IMR-90 (cell line): ENCODE results near the gene ECSIT. TPM values are rescaled to one million over a fixed set of nuclear protein-coding genes. Genes with fewer than 3 reads are reported as not detected.
A peak's percentile ranks its signal among the peaks of the same experiment; 100 is the strongest.

Experiments
- ATAC-seq: fragments of 200-7000 bp; cut with Tn5 transposase; 2 replicates; pipeline ENCODE4 v1.9.1; 2020; ENCODE audit warnings: low read depth, mild to moderate bottlenecking, moderate library complexity
- BruUV-seq: library from RNA; stranded (reverse); fragments of 400-500 nt; replicated peaks from 2 replicates; lab custom pipeline; 2021; lab: Mats Ljungman, UMichigan
- CTCF ChIA-PET: fragments of 300-600 bp; formaldehyde crosslinking; extraction: SDS; loops from one replicate; lab custom pipeline; 2021; ENCODE audit warnings: antibody characterized with exemption; lab: Yijun Ruan, JAX
- POLR2A ChIA-PET: fragments of 300-600 bp; sonication (Branson Sonifier 250); formaldehyde crosslinking; loops from one replicate; lab custom pipeline; 2022; ENCODE audit warnings: antibody characterized with exemption; ENCODE audit not compliant: unreplicated experiment; lab: Charles Lee
- DNase-seq: peaks from one replicate; pipeline ENCODE4 v3.0.0; 2013
- H2AFZ ChIP-seq: replicated peaks from 2 replicates; pipeline ENCODE3; 2013; ENCODE audit warnings: low read length, mild to moderate bottlenecking; ENCODE audit not compliant: poor library complexity
- H2AK5ac ChIP-seq: 2 replicates; pipeline ENCODE4 v1.6.1; 2013; ENCODE audit warnings: low read depth, low read length, inconsistent platforms
- H2AK9ac ChIP-seq: replicated peaks from 2 replicates; pipeline ENCODE3; 2013; ENCODE audit warnings: mild to moderate bottlenecking, low read depth, low read length, moderate library complexity; ENCODE audit not compliant: poor library complexity
- H2BK120ac ChIP-seq: 2 replicates; pipeline ENCODE4 v1.6.1; 2013; ENCODE audit warnings: low read depth, low read length, inconsistent platforms
- H2BK15ac ChIP-seq: 3 replicates; pipeline ENCODE4 v1.6.1; 2013; ENCODE audit warnings: low read depth, low read length, inconsistent platforms
- H2BK20ac ChIP-seq: 2 replicates; pipeline ENCODE4 v1.6.1; 2013; ENCODE audit warnings: low read depth, mild to moderate bottlenecking, inconsistent platforms, low read length, moderate library complexity
- H2BK5ac ChIP-seq: 2 replicates; pipeline ENCODE4 v1.6.1; 2013; ENCODE audit warnings: mild to moderate bottlenecking, low read depth, low read length, inconsistent platforms; ENCODE audit not compliant: poor library complexity, severe bottlenecking
- H3K14ac ChIP-seq: replicated peaks from 2 replicates; pipeline ENCODE4 v1.6.1; 2013; ENCODE audit warnings: low read depth, low read length, inconsistent platforms
- H3K18ac ChIP-seq: 2 replicates; pipeline ENCODE4 v1.6.1; 2013; ENCODE audit warnings: low read depth, low read length, control low read depth
- H3K23ac ChIP-seq: 2 replicates; pipeline ENCODE4 v1.6.1; 2013; ENCODE audit warnings: low read depth, low read length, inconsistent platforms
- H3K27ac ChIP-seq: 2 replicates; pipeline ENCODE4 v1.5.1; 2013; ENCODE audit warnings: mild to moderate bottlenecking, control low read depth, low read length; ENCODE audit not compliant: insufficient read depth
- H3K27me3 ChIP-seq: 2 replicates; pipeline ENCODE4 v1.6.1; 2013; ENCODE audit warnings: low read length; ENCODE audit not compliant: control insufficient read depth, insufficient read depth
- H3K36me3 ChIP-seq: 2 replicates; pipeline ENCODE4 v1.6.1; 2013; ENCODE audit warnings: low read length, mixed read lengths; ENCODE audit not compliant: control insufficient read depth, insufficient read depth
- H3K4ac ChIP-seq: 2 replicates; pipeline ENCODE4 v1.6.1; 2013; ENCODE audit warnings: low read depth, low read length, inconsistent platforms
- H3K4me1 ChIP-seq: 2 replicates; pipeline ENCODE4 v1.6.1; 2013; ENCODE audit warnings: low read length, mixed read lengths; ENCODE audit not compliant: control insufficient read depth, insufficient read depth
- H3K4me2 ChIP-seq: 2 replicates; pipeline ENCODE4 v1.6.1; 2013; ENCODE audit warnings: low read depth, mild to moderate bottlenecking, control low read depth, low read length, moderate library complexity
- H3K4me3 ChIP-seq: 2 replicates; pipeline ENCODE4 v1.5.1; 2013; ENCODE audit warnings: low read depth, mild to moderate bottlenecking, control low read depth, low read length, moderate library complexity; ENCODE audit not compliant: insufficient read depth
- H3K56ac ChIP-seq: 2 replicates; pipeline ENCODE4 v1.6.1; 2013; ENCODE audit warnings: low read length, inconsistent platforms; ENCODE audit not compliant: insufficient read depth; ENCODE audit errors: extremely low read depth
- H3K79me1 ChIP-seq, 2 experiments: 2 replicates each; pipeline ENCODE4 v1.6.1; 2013; ENCODE audit warnings: low read length in 2 of 2, inconsistent platforms in 1 of 2, low read depth in 1 of 2
- H3K9ac ChIP-seq: 2 replicates; pipeline ENCODE4 v1.6.1; 2013; ENCODE audit warnings: low read depth, low read length, control low read depth
- H3K9me1 ChIP-seq: 2 replicates; pipeline ENCODE4 v1.6.1; 2013; ENCODE audit warnings: low read length, inconsistent platforms; ENCODE audit not compliant: insufficient read depth
- H3K9me3 ChIP-seq: 2 replicates; pipeline ENCODE4 v1.6.1; 2013; ENCODE audit warnings: low read length; ENCODE audit not compliant: control insufficient read depth, insufficient read depth
- H4K20me1 ChIP-seq: 2 replicates; pipeline ENCODE4 v1.6.1; 2013; ENCODE audit warnings: low read length, inconsistent platforms; ENCODE audit not compliant: insufficient read depth
- H4K5ac ChIP-seq: 2 replicates; pipeline ENCODE4 v1.6.1; 2013; ENCODE audit warnings: mild to moderate bottlenecking, low read depth, low read length, control low read depth
- H4K8ac ChIP-seq, 2 experiments: 2 replicates each; pipeline ENCODE4 v1.6.1; 2013; ENCODE audit warnings: low read depth in 2 of 2, low read length in 2 of 2, control low read depth in 1 of 2, inconsistent platforms in 1 of 2
- H4K91ac ChIP-seq: 2 replicates; pipeline ENCODE4 v1.6.1; 2013; ENCODE audit warnings: low read depth, low read length, inconsistent platforms; ENCODE audit not compliant: insufficient read depth
- MXI1 ChIP-seq: IDR thresholded peaks from 2 replicates; pipeline ENCODE4 v1.6.1; 2012; ENCODE audit warnings: low read depth, mild to moderate bottlenecking, low read length, moderate library complexity, borderline replicate concordance
- RAD21 ChIP-seq: IDR thresholded peaks from 2 replicates; pipeline ENCODE4 v1.6.1; 2012; ENCODE audit warnings: low read length, improper control_type of control experiment
- SMC3 ChIP-seq: fragments of 150-350 bp; IDR thresholded peaks from 2 replicates; pipeline ENCODE4 v1.6.1; 2016; ENCODE audit warnings: low read depth, mild to moderate bottlenecking, antibody characterized with exemption, low read length, moderate library complexity
- WGBS, 2 experiments: methylation state at CpG; one replicate each; pipeline versions ENCODE4 v1.1.5 to v1.1.7; 2013; ENCODE audit warnings: missing lambda C conversion rate in 2 of 2; ENCODE audit not compliant: insufficient read length in 1 of 2; ENCODE audit errors: extremely low coverage in 2 of 2; 5-methylcytosine and 5-hydroxymethylcytosine counted together
- dilution Hi-C: fragments of 300-500 bp; cut with HindIII; formaldehyde crosslinking; loops from one replicate; pipeline ENCODE4 v1.14.3; 2018; ENCODE audit warnings: low sequenced_read_pairs; ENCODE audit not compliant: unreplicated experiment
- in situ Hi-C: fragments of 300-500 bp; cut with MboI; formaldehyde crosslinking; loops from 3 replicates; pipeline ENCODE4 v1.14.3; 2019; ENCODE audit warnings: low sequenced_read_pairs, inconsistent platforms, mixed read lengths
- intact Hi-C: fragments of 100-400 bp; cut with micrococcal nuclease; formaldehyde crosslinking; loops from 2 replicates; pipeline ENCODE4 v1.10.0; 2022
- polyA plus RNA-seq, 3 experiments: library from polyadenylated mRNA; depleted of rRNA; stranded (reverse); fragments of >200 nt; gene quantifications; 2 replicates each; pipeline ENCODE4 v1.2.3, GENCODE V29; 2012; ENCODE audit warnings: low replicate concordance in 1 of 3
- total RNA-seq: library from RNA; depleted of rRNA; stranded (reverse); fragments of >200 nt; gene quantifications from 2 replicates; pipeline ENCODE4 v1.2.3, GENCODE V29; 2012
- TF ChIP-seq, protein P1 (sequence below): fragments of 150-350 bp; IDR thresholded peaks from 2 replicates; pipeline ENCODE4 v1.6.1; 2016; ENCODE audit warnings: low read depth, mild to moderate bottlenecking, low read length, moderate library complexity, borderline replicate concordance
- TF ChIP-seq, protein P2 (sequence below): fragments of 150-350 bp; IDR thresholded peaks from 2 replicates; pipeline ENCODE4 v1.6.1; 2017; ENCODE audit warnings: mild to moderate bottlenecking, antibody characterized with exemption, low read length, low read depth

Gene ECSIT
- total and polyA plus RNA-seq, 2 of the 4 experiments (the other 2 are of a cell fraction) = 30.5 to 42.3 TPM

DNA sequence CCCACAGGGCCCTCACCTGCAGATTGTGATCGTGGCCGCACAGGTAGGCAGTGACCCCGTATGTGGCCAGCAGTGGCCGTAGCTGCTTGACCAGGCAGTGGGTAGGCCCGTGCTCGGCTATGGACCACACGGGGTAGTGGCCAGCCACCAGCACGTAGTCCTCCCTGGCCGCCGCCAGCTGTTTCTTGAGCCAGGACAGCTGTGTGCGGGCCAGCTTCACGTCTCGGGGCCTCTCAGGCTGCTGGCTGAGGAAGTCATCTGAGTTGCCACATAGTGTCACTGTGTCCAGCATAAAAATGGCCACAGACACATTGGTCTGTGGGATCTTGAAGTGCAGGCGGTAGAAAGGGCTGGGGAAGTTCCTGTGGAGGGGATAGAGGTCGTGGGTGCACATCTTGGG lies 47.3 kb upstream of the ECSIT start:
- ATAC-seq (no peak), DNase-seq (no peak)
- H4K5ac ChIP-seq = no peak overlapping the region
- H3K18ac ChIP-seq = no peak overlapping the region
- no peak overlapping the region for H3K14ac ChIP-seq
- POLR2A ChIA-PET = interaction anchor here (0.6 kb wide), 1 partner anchor 12 kb away, joined by 4 read pairs; no protein-coding TSS in a partner anchor
- H3K27me3 ChIP-seq = peaks cover 3% of the 10 kb centered on the region; the same call in 1 of the 2 replicates
- dilution Hi-C loops = no loop called here
- TF ChIP-seq SMC3 = no peak
- TF ChIP-seq RAD21 = no peak
- TF ChIP-seq, protein P1, sequence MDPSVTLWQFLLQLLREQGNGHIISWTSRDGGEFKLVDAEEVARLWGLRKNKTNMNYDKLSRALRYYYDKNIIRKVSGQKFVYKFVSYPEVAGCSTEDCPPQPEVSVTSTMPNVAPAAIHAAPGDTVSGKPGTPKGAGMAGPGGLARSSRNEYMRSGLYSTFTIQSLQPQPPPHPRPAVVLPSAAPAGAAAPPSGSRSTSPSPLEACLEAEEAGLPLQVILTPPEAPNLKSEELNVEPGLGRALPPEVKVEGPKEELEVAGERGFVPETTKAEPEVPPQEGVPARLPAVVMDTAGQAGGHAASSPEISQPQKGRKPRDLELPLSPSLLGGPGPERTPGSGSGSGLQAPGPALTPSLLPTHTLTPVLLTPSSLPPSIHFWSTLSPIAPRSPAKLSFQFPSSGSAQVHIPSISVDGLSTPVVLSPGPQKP = no peak
- TF ChIP-seq, protein P2, sequence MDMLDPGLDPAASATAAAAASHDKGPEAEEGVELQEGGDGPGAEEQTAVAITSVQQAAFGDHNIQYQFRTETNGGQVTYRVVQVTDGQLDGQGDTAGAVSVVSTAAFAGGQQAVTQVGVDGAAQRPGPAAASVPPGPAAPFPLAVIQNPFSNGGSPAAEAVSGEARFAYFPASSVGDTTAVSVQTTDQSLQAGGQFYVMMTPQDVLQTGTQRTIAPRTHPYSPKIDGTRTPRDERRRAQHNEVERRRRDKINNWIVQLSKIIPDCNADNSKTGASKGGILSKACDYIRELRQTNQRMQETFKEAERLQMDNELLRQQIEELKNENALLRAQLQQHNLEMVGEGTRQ = no peak
- no peak for TF ChIP-seq MXI1
- no peak overlapping the region for H3K4ac ChIP-seq
- H3K4me1 ChIP-seq = peaks cover 4% of the 10 kb centered on the region
- H2BK5ac ChIP-seq = no peak overlapping the region
- intact Hi-C loops = no loop called here
- no peaks in the 10 kb centered on the region for H3K36me3 ChIP-seq
- CTCF ChIA-PET = no interaction called here
- H3K79me1 ChIP-seq = no peaks in the 10 kb centered on the region
- no peaks in the 10 kb centered on the region for H3K9me3 ChIP-seq
- H3K4me2 ChIP-seq = no peak overlapping the region
- H3K9ac ChIP-seq = no peak overlapping the region
- no peak overlapping the region for H3K4me3 ChIP-seq
- H2AFZ ChIP-seq = peak overlapping the region; percentile 10
- no peak overlapping the region for H2BK20ac ChIP-seq
- no peaks in the 10 kb centered on the region; the same call in 1 of the 2 replicates for H3K9me1 ChIP-seq
- no peak overlapping the region for H2BK120ac ChIP-seq
- in situ Hi-C loops = no loop called here
- BruUV-seq = no TSS peak
- no peak overlapping the region for H3K56ac ChIP-seq
- no peak overlapping the region for H2AK5ac ChIP-seq
- no peak overlapping the region for H3K27ac ChIP-seq
- WGBS, 2 experiments = 56% methylated on average over 12 of the region's 15 CpGs; no CpG with 5 or more reads in 1 of the 2 experiments
- no peak overlapping the region for H2BK15ac ChIP-seq
- no peak overlapping the region for H2AK9ac ChIP-seq
- H4K91ac ChIP-seq = no peak overlapping the region
- no peak overlapping the region for H4K8ac ChIP-seq
- no peak overlapping the region for H3K23ac ChIP-seq
- H4K20me1 ChIP-seq = no peaks in the 10 kb centered on the region
